DOHH2 (cell line): ENCODE results near the gene KIAA0513.

Source experiments
- H3F3A ChIP-seq: fragments of 200-600 bp; sonication (generic), shearing (Covaris generic); 2 replicates; pipeline ENCODE4 v1.6.0; 2016; ENCODE audit warnings: antibody characterized with exemption, mild to moderate bottlenecking; ENCODE audit not compliant: control insufficient read depth, insufficient read depth
- H3K27ac ChIP-seq: fragments of 200-600 bp; sonication (generic); 2 replicates; pipeline ENCODE4 v1.5.1; 2014; ENCODE audit warnings: low read depth, mild to moderate bottlenecking, low read length, moderate library complexity
- H3K27me3 ChIP-seq: fragments of 200-600 bp; sonication (generic); 2 replicates; pipeline ENCODE4 v1.6.1; 2014; ENCODE audit warnings: mild to moderate bottlenecking, low read length, mixed read lengths; ENCODE audit not compliant: control insufficient read depth
- H3K36me3 ChIP-seq: fragments of 200-600 bp; sonication (generic); 2 replicates; pipeline ENCODE4 v1.6.1; 2014; ENCODE audit warnings: mild to moderate bottlenecking, low read length, moderate library complexity, mixed read lengths; ENCODE audit not compliant: control insufficient read depth
- H3K4me1 ChIP-seq: fragments of 200-600 bp; sonication (generic); 2 replicates; pipeline ENCODE4 v1.6.1; 2014; ENCODE audit warnings: mild to moderate bottlenecking, low read length, mixed read lengths; ENCODE audit not compliant: control insufficient read depth
- H3K4me2 ChIP-seq: fragments of 200-600 bp; sonication (generic); 2 replicates; pipeline ENCODE4 v1.6.0; 2014; ENCODE audit warnings: mild to moderate bottlenecking, low read length, moderate library complexity
- H3K4me3 ChIP-seq: fragments of 200-600 bp; sonication (generic); 2 replicates; pipeline ENCODE4 v1.5.1; 2014; ENCODE audit warnings: mild to moderate bottlenecking, low read length, mixed read lengths
- H3K79me2 ChIP-seq: fragments of 200-600 bp; sonication (generic); 2 replicates; pipeline ENCODE4 v1.6.1; 2014; ENCODE audit warnings: mild to moderate bottlenecking, low read length, mixed read lengths; ENCODE audit not compliant: control insufficient read depth
- H3K9me2 ChIP-seq: fragments of 200-600 bp; sonication (generic); replicated peaks from 2 replicates; pipeline ENCODE4 v1.6.1; 2014; ENCODE audit warnings: mild to moderate bottlenecking, low read length, mixed read lengths; ENCODE audit not compliant: control insufficient read depth
- H3K9me3 ChIP-seq: fragments of 200-600 bp; sonication (generic); 2 replicates; pipeline ENCODE4 v1.6.1; 2014; ENCODE audit warnings: antibody characterized with exemption, low read length, mixed read lengths; ENCODE audit not compliant: control insufficient read depth, insufficient read depth
- H4K20me1 ChIP-seq: fragments of 200-600 bp; sonication (generic); 2 replicates; pipeline ENCODE4 v1.6.0; 2014; ENCODE audit warnings: low read depth, mild to moderate bottlenecking, antibody characterized with exemption, low read length, moderate library complexity; ENCODE audit not compliant: control insufficient read depth, insufficient read depth
- EZH2phosphoT487 ChIP-seq: fragments of 200-600 bp; sonication (generic); IDR thresholded peaks from 2 replicates; pipeline ENCODE4 v1.6.1; 2017; ENCODE audit warnings: borderline replicate concordance, mild to moderate bottlenecking, antibody characterized with exemption, low read length, moderate library complexity, mixed read lengths
- TF ChIP-seq, protein P1 (sequence below): fragments of 200-600 bp; sonication (generic); IDR thresholded peaks from one replicate; pipeline ENCODE4 v1.5.1; 2014; ENCODE audit warnings: antibody characterized with exemption, mild to moderate bottlenecking, low read depth, low read length; ENCODE audit not compliant: poor library complexity, severe bottlenecking

Gene KIAA0513

DNA sequence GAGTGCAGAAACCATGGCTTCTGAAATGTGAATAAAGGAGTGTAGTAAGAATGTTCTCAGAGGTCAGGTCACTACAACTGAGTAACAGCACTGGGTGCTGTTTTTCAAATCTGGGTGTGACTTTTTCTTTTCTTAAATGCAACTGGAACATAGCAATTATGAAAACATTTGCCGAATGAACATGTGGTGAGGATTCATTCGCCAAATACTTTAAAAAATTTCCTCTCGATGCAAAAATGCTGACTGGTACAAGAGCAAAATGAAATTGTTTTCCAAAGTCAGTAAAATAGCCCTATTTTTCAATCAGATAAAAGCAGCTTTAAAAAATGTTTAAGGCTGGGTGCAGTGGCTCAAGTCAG is 34.9 kb upstream of the KIAA0513 start:
- Histone ChIP-seq H3K79me2 (peaks cover 14% of the 10 kb centered on the region), H3K9me2 (no peaks in the 10 kb centered on the region), H4K20me1 (no peaks in the 10 kb centered on the region; the same call in 1 of the 2 replicates), H3F3A (no peaks in the 10 kb centered on the region), H3K9me3 (no peaks in the 10 kb centered on the region), H3K4me1 (no peaks in the 10 kb centered on the region), H3K4me2 (no peak overlapping the region), H3K4me3 (no peak overlapping the region), H3K27ac (no peak overlapping the region), H3K36me3 (peaks cover 49% of the 10 kb centered on the region), H3K27me3 (no peaks in the 10 kb centered on the region)
- no peak for TF ChIP-seq EZH2phosphoT487
- TF ChIP-seq, protein P1, sequence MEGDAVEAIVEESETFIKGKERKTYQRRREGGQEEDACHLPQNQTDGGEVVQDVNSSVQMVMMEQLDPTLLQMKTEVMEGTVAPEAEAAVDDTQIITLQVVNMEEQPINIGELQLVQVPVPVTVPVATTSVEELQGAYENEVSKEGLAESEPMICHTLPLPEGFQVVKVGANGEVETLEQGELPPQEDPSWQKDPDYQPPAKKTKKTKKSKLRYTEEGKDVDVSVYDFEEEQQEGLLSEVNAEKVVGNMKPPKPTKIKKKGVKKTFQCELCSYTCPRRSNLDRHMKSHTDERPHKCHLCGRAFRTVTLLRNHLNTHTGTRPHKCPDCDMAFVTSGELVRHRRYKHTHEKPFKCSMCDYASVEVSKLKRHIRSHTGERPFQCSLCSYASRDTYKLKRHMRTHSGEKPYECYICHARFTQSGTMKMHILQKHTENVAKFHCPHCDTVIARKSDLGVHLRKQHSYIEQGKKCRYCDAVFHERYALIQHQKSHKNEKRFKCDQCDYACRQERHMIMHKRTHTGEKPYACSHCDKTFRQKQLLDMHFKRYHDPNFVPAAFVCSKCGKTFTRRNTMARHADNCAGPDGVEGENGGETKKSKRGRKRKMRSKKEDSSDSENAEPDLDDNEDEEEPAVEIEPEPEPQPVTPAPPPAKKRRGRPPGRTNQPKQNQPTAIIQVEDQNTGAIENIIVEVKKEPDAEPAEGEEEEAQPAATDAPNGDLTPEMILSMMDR: no peak

DNA sequence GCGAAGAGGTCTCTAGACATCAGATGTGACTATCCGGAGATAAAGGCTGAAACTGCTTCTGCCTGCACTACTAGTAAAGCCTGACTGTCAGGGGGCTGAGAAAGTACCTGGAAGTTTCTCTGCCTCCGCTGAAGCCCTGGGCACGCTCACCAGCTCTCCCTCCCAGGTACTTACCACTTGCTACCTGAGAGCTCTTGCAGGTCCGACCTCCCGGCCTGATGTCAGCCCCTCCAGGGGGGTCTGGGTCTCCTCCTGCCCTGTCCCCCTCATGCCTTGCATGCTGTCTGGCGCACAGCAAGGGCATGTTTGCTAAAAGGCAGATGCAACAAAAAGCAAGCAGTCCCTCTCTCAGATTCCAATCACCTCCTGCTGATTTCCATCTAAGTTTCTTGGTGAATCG is 33.7 kb upstream of the KIAA0513 start:
- H3K4me1 ChIP-seq: no peaks in the 10 kb centered on the region
- no peak overlapping the region for H3K27ac ChIP-seq
- no peaks in the 10 kb centered on the region for H3K27me3 ChIP-seq
- H3K9me3 ChIP-seq: no peaks in the 10 kb centered on the region
- H4K20me1 ChIP-seq: no peaks in the 10 kb centered on the region; the same call in 1 of the 2 replicates
- H3F3A ChIP-seq: no peaks in the 10 kb centered on the region
- no peak overlapping the region for H3K4me3 ChIP-seq
- peaks cover 40% of the 10 kb centered on the region for H3K36me3 ChIP-seq
- no peak overlapping the region for H3K4me2 ChIP-seq
- no peaks in the 10 kb centered on the region for H3K9me2 ChIP-seq
- TF ChIP-seq EZH2phosphoT487: no peak
- TF ChIP-seq, protein P1: no peak
- H3K79me2 ChIP-seq: peaks cover 22% of the 10 kb centered on the region

DNA sequence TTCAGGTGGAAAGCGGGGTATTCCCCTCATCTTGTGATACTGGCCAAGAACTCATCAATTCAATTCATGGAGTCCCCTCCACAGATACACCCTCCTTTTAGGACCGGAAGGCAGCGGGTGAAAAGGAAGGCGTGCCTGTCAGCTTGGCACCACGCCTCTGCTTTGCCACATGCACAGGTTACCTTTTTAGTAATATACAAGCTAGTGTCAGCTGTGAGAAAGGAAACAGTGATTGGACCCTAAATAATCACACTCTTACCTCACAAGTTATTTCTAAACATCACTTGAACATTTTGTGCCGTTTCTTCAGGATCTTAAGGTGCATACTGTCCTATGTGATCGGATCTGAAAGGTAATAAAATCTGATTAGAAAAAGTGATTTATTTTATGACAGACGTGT is 31.9 kb upstream of the KIAA0513 start:
- H3K4me2 ChIP-seq: no peak overlapping the region
- no peaks in the 10 kb centered on the region for H3K27me3 ChIP-seq
- H3K4me3 ChIP-seq: no peak overlapping the region
- no peaks in the 10 kb centered on the region for H3K9me2 ChIP-seq
- no peaks in the 10 kb centered on the region; the same call in 1 of the 2 replicates for H4K20me1 ChIP-seq
- TF ChIP-seq, protein P1: no peak
- no peak for TF ChIP-seq EZH2phosphoT487
- no peaks in the 10 kb centered on the region for H3K9me3 ChIP-seq
- no peak overlapping the region for H3K27ac ChIP-seq
- H3F3A ChIP-seq: no peaks in the 10 kb centered on the region
- H3K4me1 ChIP-seq: no peaks in the 10 kb centered on the region
- peaks cover 28% of the 10 kb centered on the region for H3K36me3 ChIP-seq
- peaks cover 40% of the 10 kb centered on the region for H3K79me2 ChIP-seq

DNA sequence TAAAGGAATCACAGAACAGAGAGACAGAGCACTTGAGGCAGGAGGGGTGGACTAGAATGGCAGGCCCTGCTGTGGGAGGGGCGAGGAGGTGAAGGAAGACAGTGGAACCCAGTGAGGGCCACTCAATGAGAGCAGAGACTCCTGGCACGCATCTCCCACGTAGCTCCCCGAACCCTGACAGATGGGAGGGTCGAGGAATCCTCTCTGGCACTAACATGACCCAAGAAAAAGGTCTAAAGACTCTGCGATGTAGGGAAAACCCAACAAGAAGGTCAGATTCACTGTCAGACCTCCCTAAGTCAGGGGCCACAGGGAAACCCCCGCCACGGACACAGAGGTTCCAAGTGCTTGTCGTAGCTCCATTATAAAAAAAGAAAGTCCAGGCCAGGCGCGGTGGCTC is 31.2 kb upstream of the KIAA0513 start:
- H3K79me2 ChIP-seq: peaks cover 45% of the 10 kb centered on the region

More for the DNA sequence above, 31.2 kb upstream of the KIAA0513 start:
- Histone ChIP-seq H3K9me2 (no peaks in the 10 kb centered on the region), H3K9me3 (no peaks in the 10 kb centered on the region), H3K4me1 (no peaks in the 10 kb centered on the region), H3K27me3 (no peaks in the 10 kb centered on the region), H4K20me1 (no peaks in the 10 kb centered on the region; the same call in 1 of the 2 replicates), H3F3A (no peaks in the 10 kb centered on the region), H3K4me2 (no peak overlapping the region), H3K4me3 (no peak overlapping the region), H3K36me3 (peaks cover 24% of the 10 kb centered on the region), H3K27ac (no peak overlapping the region)
- TF ChIP-seq, protein P1: no peak
- TF ChIP-seq EZH2phosphoT487: no peak
